H1 (cell line): ENCODE measurements around the gene EVPLL. TPM values are rescaled to one million over a fixed set of nuclear protein-coding genes. Genes with fewer than 3 reads are reported as not detected.

ENCODE experiments used
- CTCF ChIA-PET: fragments of 300-600 bp; sonication (Branson Sonifier 250); formaldehyde crosslinking; loops from one replicate; lab custom pipeline; 2021; ENCODE audit not compliant: partially characterized antibody; lab: Charles Lee
- POLR2A ChIA-PET: fragments of 300-600 bp; sonication (Branson Sonifier 250); formaldehyde crosslinking; loops from one replicate; lab custom pipeline; 2021; ENCODE audit warnings: inconsistent platforms; ENCODE audit not compliant: partially characterized antibody; lab: Charles Lee
- DNase-seq, 2 experiments: peaks; one replicate each; pipeline versions ENCODE4 v3.0.0 to v3.0.0-alpha.2; 2010 to 2022; ENCODE audit warnings: low spot score in 2 of 2, low read depth in 1 of 2, mixed read lengths in 1 of 2
- FAIRE-seq: peaks from 2 replicates; lab custom pipeline; 2011; peaks lifted over from hg19 to GRCh38; lab: Jason Lieb, UNC
- H2AFZ ChIP-seq: 2 replicates; pipeline ENCODE4 v1.8.1; 2012; ENCODE audit warnings: low read length, inconsistent platforms
- H2AK5ac ChIP-seq: 2 replicates; pipeline ENCODE4 v1.6.1; 2013; ENCODE audit warnings: low read depth, low read length
- H2BK120ac ChIP-seq: replicated peaks from 2 replicates; pipeline ENCODE3; 2013; ENCODE audit warnings: low read depth, low read length, inconsistent platforms
- H2BK12ac ChIP-seq: 2 replicates; pipeline ENCODE4 v1.6.1; 2013; ENCODE audit warnings: low read depth, low read length
- H2BK15ac ChIP-seq: 2 replicates; pipeline ENCODE4 v1.6.1; 2013; ENCODE audit warnings: low read length
- H2BK20ac ChIP-seq: 2 replicates; pipeline ENCODE4 v1.6.1; 2013; ENCODE audit warnings: low read length
- H2BK5ac ChIP-seq: 2 replicates; pipeline ENCODE4 v1.6.1; 2013; ENCODE audit warnings: low read depth, low read length
- H3K14ac ChIP-seq: 2 replicates; pipeline ENCODE4 v1.6.1; 2013; ENCODE audit warnings: inconsistent platforms; ENCODE audit not compliant: insufficient read length
- H3K18ac ChIP-seq: 2 replicates; pipeline ENCODE4 v1.6.1; 2013; ENCODE audit warnings: low read length; ENCODE audit errors: extremely low read depth
- H3K23ac ChIP-seq: 2 replicates; pipeline ENCODE4 v1.6.1; 2013; ENCODE audit warnings: inconsistent platforms; ENCODE audit not compliant: insufficient read length
- H3K23me2 ChIP-seq: 2 replicates; pipeline ENCODE4 v1.6.1; 2013; ENCODE audit warnings: low read depth, low read length
- H3K27ac ChIP-seq: 2 replicates; pipeline ENCODE4 v1.6.1; 2011; ENCODE audit warnings: low read depth, low read length, inconsistent platforms
- H3K27me3 ChIP-seq, 4 experiments: replicated peaks in 1 of 4; 1 replicate in 1 of 4; 2 replicates in 3 of 4; pipeline versions ENCODE4 v1.6.1 to v1.8.1; 2011 to 2013; ENCODE audit warnings: low read length in 3 of 4, mild to moderate bottlenecking in 3 of 4, inconsistent platforms in 2 of 4, mixed read lengths in 2 of 4, moderate library complexity in 1 of 4; ENCODE audit not compliant: control insufficient read depth in 3 of 4, insufficient read depth in 3 of 4; ENCODE audit errors: extremely low read depth in 1 of 4
- H3K36me3 ChIP-seq, 4 experiments: 2 replicates each; pipeline versions ENCODE4 v1.6.1 to v1.8.1; 2011 to 2013; ENCODE audit warnings: mild to moderate bottlenecking in 4 of 4, low read length in 3 of 4, moderate library complexity in 2 of 4, control low read depth in 1 of 4, inconsistent platforms in 1 of 4; ENCODE audit not compliant: insufficient read depth in 4 of 4, control insufficient read depth in 2 of 4
- H3K4ac ChIP-seq: replicated peaks from 2 replicates; pipeline ENCODE3; 2013; ENCODE audit warnings: low read length, low read depth, mixed read lengths, inconsistent platforms; ENCODE audit not compliant: insufficient read length
- H3K4me1 ChIP-seq, 4 experiments: replicated peaks in 1 of 4; 1 replicate in 1 of 4; 2 replicates in 3 of 4; pipeline versions ENCODE4 v1.6.1 to v1.8.1; 2011 to 2013; ENCODE audit warnings: low read length in 3 of 4, inconsistent platforms in 2 of 4, mixed read lengths in 1 of 4; ENCODE audit not compliant: insufficient read depth in 4 of 4, control insufficient read depth in 3 of 4
- H3K4me2 ChIP-seq, 2 experiments: 2 replicates each; pipeline versions ENCODE4 v1.6.1 to v1.8.1; 2011 to 2013; ENCODE audit warnings: low read depth in 2 of 2, low read length in 2 of 2, control low read depth in 1 of 2, inconsistent platforms in 1 of 2, mild to moderate bottlenecking in 1 of 2; ENCODE audit not compliant: insufficient read depth in 1 of 2
- H3K4me3 ChIP-seq, 4 experiments: fragments of 200-600, 300-600 bp in 1 of 4; sonication (generic), shearing (Covaris generic), sonication (Bioruptor Twin) in 1 of 4; 2 replicates each; pipeline versions ENCODE4 v1.5.1 to v1.8.1; 2011 to 2016; ENCODE audit warnings: low read length in 4 of 4, low read depth in 3 of 4, control low read depth in 2 of 4, inconsistent platforms in 2 of 4, mild to moderate bottlenecking in 2 of 4, mixed read lengths in 1 of 4, moderate library complexity in 1 of 4; ENCODE audit not compliant: insufficient read depth in 2 of 4; ENCODE audit errors: extremely low read depth in 1 of 4
- H3K56ac ChIP-seq: replicated peaks from 2 replicates; pipeline ENCODE3; 2013; ENCODE audit warnings: low read depth, mild to moderate bottlenecking, mixed read lengths, low read length, inconsistent platforms; ENCODE audit not compliant: insufficient read length
- H3K79me1 ChIP-seq: 2 replicates; pipeline ENCODE4 v1.6.1; 2013; ENCODE audit warnings: low read depth, low read length, control low read depth
- H3K79me2 ChIP-seq, 2 experiments: 2 replicates each; pipeline versions ENCODE4 v1.6.1 to v1.8.1; 2012 to 2013; ENCODE audit warnings: low read length in 2 of 2, mild to moderate bottlenecking in 2 of 2, inconsistent platforms in 1 of 2; ENCODE audit not compliant: insufficient read depth in 2 of 2, control insufficient read depth in 1 of 2
- H3K9ac ChIP-seq, 4 experiments: replicated peaks in 1 of 4; 1 replicate in 1 of 4; 2 replicates in 3 of 4; pipeline versions ENCODE4 v1.6.1 to v1.8.1; 2011 to 2013; ENCODE audit warnings: low read depth in 3 of 4, low read length in 3 of 4, control low read depth in 2 of 4, mild to moderate bottlenecking in 2 of 4, moderate library complexity in 2 of 4, inconsistent platforms in 1 of 4; ENCODE audit errors: extremely low read depth in 1 of 4
- H3K9me3 ChIP-seq, 2 experiments: 2 replicates each; pipeline versions ENCODE4 v1.6.1 to v1.8.1; 2012 to 2013; ENCODE audit warnings: mild to moderate bottlenecking in 2 of 2, moderate library complexity in 2 of 2, control low read depth in 1 of 2, inconsistent platforms in 1 of 2, low read depth in 1 of 2, low read length in 1 of 2, mixed read lengths in 1 of 2; ENCODE audit not compliant: insufficient read depth in 2 of 2
- H4K20me1 ChIP-seq, 2 experiments: replicated peaks in 1 of 2; 2 replicates each; pipeline versions ENCODE3 to v1.8.1; 2011 to 2013; ENCODE audit warnings: inconsistent platforms in 2 of 2, low read length in 2 of 2, mild to moderate bottlenecking in 1 of 2; ENCODE audit not compliant: insufficient read depth in 2 of 2, control insufficient read depth in 1 of 2
- H4K5ac ChIP-seq: 2 replicates; pipeline ENCODE4 v1.6.1; 2013; ENCODE audit warnings: low read length, low read depth, mixed read lengths, inconsistent platforms; ENCODE audit not compliant: insufficient read length
- H4K8ac ChIP-seq: 2 replicates; pipeline ENCODE4 v1.8.0; 2013; ENCODE audit warnings: mild to moderate bottlenecking, moderate library complexity, low read length, inconsistent platforms; ENCODE audit not compliant: insufficient read depth; ENCODE audit errors: extremely low read depth
- H4K91ac ChIP-seq: replicated peaks from 2 replicates; pipeline ENCODE3; 2013; ENCODE audit warnings: low read length, mixed read lengths, inconsistent platforms; ENCODE audit not compliant: insufficient read length
- CHD2 ChIP-seq: IDR thresholded peaks from 2 replicates; pipeline ENCODE4 v1.6.1; 2012; ENCODE audit warnings: low read length, improper control_type of control experiment
- JUN ChIP-seq: IDR thresholded peaks from 2 replicates; pipeline ENCODE4 v1.6.1; 2011; ENCODE audit warnings: low read depth, mild to moderate bottlenecking, improper control_type of control experiment, low read length
- KDM4A ChIP-seq: IDR thresholded peaks from one replicate; pipeline ENCODE4 v1.7.1; 2012; ENCODE audit warnings: low read depth, mild to moderate bottlenecking, moderate library complexity, low read length, inconsistent platforms; ENCODE audit not compliant: severe bottlenecking
- POU5F1 ChIP-seq: IDR thresholded peaks from 2 replicates; pipeline ENCODE4 v1.6.1; 2011; ENCODE audit warnings: low read depth, mild to moderate bottlenecking, low read length, moderate library complexity
- SP2 ChIP-seq: IDR thresholded peaks from 2 replicates; pipeline ENCODE4 v1.6.1; 2012; ENCODE audit warnings: mild to moderate bottlenecking, low read length, inconsistent platforms
- SRF ChIP-seq: IDR thresholded peaks from 2 replicates; pipeline ENCODE4 v1.6.1; 2011; ENCODE audit warnings: mild to moderate bottlenecking, low read depth, low read length, moderate library complexity
- TAF7 ChIP-seq: optimal IDR thresholded peaks from 2 replicates; pipeline ENCODE3; 2011; ENCODE audit warnings: low read depth, mild to moderate bottlenecking, inconsistent platforms, low read length, moderate library complexity, borderline replicate concordance
- WGBS, 2 experiments: shearing (Covaris generic) in 1 of 2; methylation state at CpG; one replicate each; pipeline versions ENCODE4 v1.1.6 to v1.1.7; 2013 to 2015; ENCODE audit warnings: low lambda C conversion rate in 2 of 2, mixed read lengths in 2 of 2, inconsistent platforms in 1 of 2, low coverage in 1 of 2, missing lambda C conversion rate in 1 of 2; ENCODE audit not compliant: insufficient replicate concordance in 2 of 2, insufficient coverage in 1 of 2, insufficient read length in 1 of 2; ENCODE audit errors: extremely low coverage in 1 of 2, missing lambda C conversion rate in 1 of 2; 5-methylcytosine and 5-hydroxymethylcytosine counted together
- polyA plus RNA-seq, 7 experiments: library from polyadenylated mRNA; depleted of rRNA in 3 of 7; stranded (reverse) in 5 of 7; unstranded in 2 of 7; fragments of >200 nt in 5 of 7; fragments of 200-250 nt in 2 of 7; gene quantifications; 1 replicate in 5 of 7; 2 replicates in 1 of 7; 4 replicates in 1 of 7; pipeline versions ENCODE4 v1.2.1 to v1.2.3, GENCODE V29; 2011 to 2013; ENCODE audit warnings: missing spikeins in 2 of 7, mixed read lengths in 2 of 7
- total RNA-seq: library from RNA; stranded (reverse); fragmentation: NEBNext Ultra II Directional; extraction: Animal tissue kit (Norgen Biotek cat#: 25700); gene quantifications from 2 replicates; pipeline ENCODE4 v1.2.1, GENCODE V29; 2021
- TF ChIP-seq, protein P1 (sequence below): IDR thresholded peaks from 2 replicates; pipeline ENCODE4 v1.6.1; 2012; ENCODE audit warnings: low read length, inconsistent platforms
- TF ChIP-seq, protein P2 (sequence below): IDR thresholded peaks from 2 replicates; pipeline ENCODE4 v1.6.1; 2011; ENCODE audit warnings: low read length, improper control_type of control experiment

EVPLL gene
- total and polyA plus RNA-seq, 2 of the 8 experiments (the other 6 are each of a cell fraction or from before 2014, with no cell fraction given): 0.06 TPM; not detected in 1

DNA sequence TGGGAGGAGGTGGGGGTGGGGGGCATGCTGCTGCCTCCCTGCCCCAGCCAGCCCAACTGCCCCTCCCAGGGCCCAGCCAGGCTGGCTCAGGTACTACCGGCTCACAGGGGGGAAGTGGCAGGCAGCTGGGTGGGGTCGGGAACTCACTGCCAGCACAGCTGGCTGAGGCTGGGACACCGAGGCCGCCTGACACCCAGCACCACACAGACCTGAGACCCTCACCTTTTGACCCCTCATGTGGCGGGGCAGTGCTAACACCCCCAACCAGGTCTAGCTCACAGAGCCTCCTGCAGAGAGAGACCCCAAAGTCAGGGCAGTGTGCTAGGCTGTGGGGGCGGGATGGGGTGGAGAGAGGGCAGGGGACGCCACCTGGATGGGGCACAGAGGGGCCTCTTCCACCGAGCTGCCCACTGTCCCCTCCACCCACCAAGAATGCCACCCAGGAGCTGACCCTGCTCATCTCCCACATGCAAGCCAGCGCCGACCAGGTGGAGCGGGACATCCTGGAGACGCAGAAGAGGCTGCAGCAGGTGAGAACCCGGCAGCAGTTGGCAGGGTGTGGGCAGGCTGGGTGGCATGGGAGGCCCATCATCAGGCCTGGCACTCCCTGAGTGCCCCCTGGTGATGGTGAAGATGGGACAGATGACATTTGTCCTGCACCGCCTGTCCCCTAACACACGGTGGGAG, 3.0 kb downstream of the EVPLL start:
- peaks cover 0 to 8% (median 2%) of the 10 kb centered on the region in 4 experiments; a peak in 2 of 7 replicates for H3K4me1 ChIP-seq
- H3K9me3 ChIP-seq: no peaks in the 10 kb centered on the region; a peak in 1 of 4 replicates
- no peak overlapping the region for H4K91ac ChIP-seq
- no peaks in the 10 kb centered on the region for H3K23me2 ChIP-seq
- H3K23ac ChIP-seq: no peak overlapping the region
- TF ChIP-seq TAF7: no peak
- no peak for TF ChIP-seq SP2
- no peak for TF ChIP-seq POU5F1
- TF ChIP-seq, protein P1, sequence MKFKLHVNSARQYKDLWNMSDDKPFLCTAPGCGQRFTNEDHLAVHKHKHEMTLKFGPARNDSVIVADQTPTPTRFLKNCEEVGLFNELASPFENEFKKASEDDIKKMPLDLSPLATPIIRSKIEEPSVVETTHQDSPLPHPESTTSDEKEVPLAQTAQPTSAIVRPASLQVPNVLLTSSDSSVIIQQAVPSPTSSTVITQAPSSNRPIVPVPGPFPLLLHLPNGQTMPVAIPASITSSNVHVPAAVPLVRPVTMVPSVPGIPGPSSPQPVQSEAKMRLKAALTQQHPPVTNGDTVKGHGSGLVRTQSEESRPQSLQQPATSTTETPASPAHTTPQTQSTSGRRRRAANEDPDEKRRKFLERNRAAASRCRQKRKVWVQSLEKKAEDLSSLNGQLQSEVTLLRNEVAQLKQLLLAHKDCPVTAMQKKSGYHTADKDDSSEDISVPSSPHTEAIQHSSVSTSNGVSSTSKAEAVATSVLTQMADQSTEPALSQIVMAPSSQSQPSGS: no peak
- no peak for TF ChIP-seq SRF
- no peak for TF ChIP-seq JUN
- no peak for TF ChIP-seq KDM4A
- no peak for TF ChIP-seq CHD2
- TF ChIP-seq, protein P2, sequence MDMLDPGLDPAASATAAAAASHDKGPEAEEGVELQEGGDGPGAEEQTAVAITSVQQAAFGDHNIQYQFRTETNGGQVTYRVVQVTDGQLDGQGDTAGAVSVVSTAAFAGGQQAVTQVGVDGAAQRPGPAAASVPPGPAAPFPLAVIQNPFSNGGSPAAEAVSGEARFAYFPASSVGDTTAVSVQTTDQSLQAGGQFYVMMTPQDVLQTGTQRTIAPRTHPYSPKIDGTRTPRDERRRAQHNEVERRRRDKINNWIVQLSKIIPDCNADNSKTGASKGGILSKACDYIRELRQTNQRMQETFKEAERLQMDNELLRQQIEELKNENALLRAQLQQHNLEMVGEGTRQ: no peak
- WGBS, 2 experiments: 91% methylated on average over 13 of the region's 15 CpGs; no CpG with 5 or more reads in 1 of the 2 experiments
- DNase-seq (no peak), FAIRE-seq (no peak)
- no peak overlapping the region for H2AK5ac ChIP-seq
- no peak overlapping the region; the same call in 1 of the 2 replicates for H4K8ac ChIP-seq
- no peak overlapping the region for H2BK20ac ChIP-seq
- H4K20me1 ChIP-seq: no peaks in the 10 kb centered on the region
- H3K79me1 ChIP-seq: no peaks in the 10 kb centered on the region
- H2BK12ac ChIP-seq: no peak overlapping the region
- H3K79me2 ChIP-seq: no peaks in the 10 kb centered on the region
- no peak overlapping the region for H4K5ac ChIP-seq
- CTCF ChIA-PET: interaction anchor here (0.8 kb wide), 1 partner anchor 46 kb away, joined by 3 read pairs; no protein-coding TSS in a partner anchor
- no peak overlapping the region for H3K56ac ChIP-seq
- no peaks in the 10 kb centered on the region for H3K27me3 ChIP-seq
- H3K36me3 ChIP-seq: no peaks in the 10 kb centered on the region
- no peak overlapping the region for H3K9ac ChIP-seq
- POLR2A ChIA-PET: interaction anchor here (0.9 to 1.2 kb wide), 2 partner anchors 33 to 52 kb away, joined by 3 read pairs; no protein-coding TSS in a partner anchor
- H3K14ac ChIP-seq: no peak overlapping the region
- no peak overlapping the region for H3K18ac ChIP-seq
- H3K4ac ChIP-seq: no peak overlapping the region
- no peak overlapping the region for H3K4me2 ChIP-seq
- H3K4me3 ChIP-seq: no peak overlapping the region
- no peak overlapping the region for H2AFZ ChIP-seq
- H2BK5ac ChIP-seq: no peak overlapping the region
- no peak overlapping the region for H3K27ac ChIP-seq
- no peak overlapping the region for H2BK15ac ChIP-seq
- H2BK120ac ChIP-seq: no peak overlapping the region
